ENCODE measurements around the gene ZNF212.

Gene ZNF212

GRCh38 chr7:149280151-149280550 is 40.7 kb downstream of the ZNF212 start:
- DNase-seq (ENCODE audit: low spot score): no peak
- no peak for TF ChIP-seq CTCF (IDR thresholded peaks at IDR 0.05; ENCODE audit: borderline replicate concordance, control extremely low read depth, extremely low read depth, insufficient read depth, missing control alignments)
- in situ Hi-C loops (cut with MboI; ENCODE audit: low sequenced_read_pairs, unreplicated experiment): no loop called here

GRCh38 chr7:149280661-149281507 is 41.4 kb downstream of the ZNF212 start:
- DNase-seq (ENCODE audit: low spot score): no peak
- TF ChIP-seq CTCF (IDR thresholded peaks at IDR 0.05; ENCODE audit: borderline replicate concordance, control extremely low read depth, extremely low read depth, insufficient read depth, missing control alignments): no peak
- in situ Hi-C loops (cut with MboI; ENCODE audit: low sequenced_read_pairs, unreplicated experiment): no loop called here

GRCh38 chr7:149281508-149282330 is 42.3 kb downstream of the ZNF212 start:
- no peak for TF ChIP-seq CTCF (IDR thresholded peaks at IDR 0.05; ENCODE audit: borderline replicate concordance, control extremely low read depth, extremely low read depth, insufficient read depth, missing control alignments)
- no peak for DNase-seq (ENCODE audit: low spot score)
- in situ Hi-C loops (cut with MboI; ENCODE audit: low sequenced_read_pairs, unreplicated experiment): no loop called here

- no peak for TF ChIP-seq CTCF (IDR thresholded peaks at IDR 0.05; ENCODE audit: borderline replicate concordance, control extremely low read depth, extremely low read depth, insufficient read depth, missing control alignments)
- DNase-seq (ENCODE audit: low spot score): no peak
- in situ Hi-C loops (cut with MboI; ENCODE audit: low sequenced_read_pairs, unreplicated experiment): no loop called here
Observed at GRCh38 chr7:149282331-149282655, 42.8 kb downstream of the ZNF212 start.

- no peak for DNase-seq (ENCODE audit: low spot score)
- in situ Hi-C loops (cut with MboI; ENCODE audit: low sequenced_read_pairs, unreplicated experiment): no loop called here
- TF ChIP-seq CTCF (IDR thresholded peaks at IDR 0.05; ENCODE audit: borderline replicate concordance, control extremely low read depth, extremely low read depth, insufficient read depth, missing control alignments): no peak
Observed at GRCh38 chr7:149283321-149283720, 43.9 kb downstream of the ZNF212 start.

- in situ Hi-C loops (cut with MboI; ENCODE audit: low sequenced_read_pairs, unreplicated experiment): no loop called here
- DNase-seq (ENCODE audit: low spot score): no peak
- TF ChIP-seq CTCF (IDR thresholded peaks at IDR 0.05; ENCODE audit: borderline replicate concordance, control extremely low read depth, extremely low read depth, insufficient read depth, missing control alignments): no peak
Observed at GRCh38 chr7:149284343-149284742, 44.9 kb downstream of the ZNF212 start.

All from GM13976 (cell line).